Activated effector memory CD4-positive, alpha-beta T cell treated with anti-CD3 and anti-CD28 coated beads, Interleukin-2, amount 50 U/mL, for 16 hours (primary cell): ENCODE results near the gene TMEM184B.
A peak's percentile ranks its signal among the peaks of the same experiment; 100 is the strongest.

Experiments
- DNase-seq: peaks from one replicate; pipeline ENCODE4 v3.0.0-alpha.2; 2020

The TMEM184B gene

DNA sequence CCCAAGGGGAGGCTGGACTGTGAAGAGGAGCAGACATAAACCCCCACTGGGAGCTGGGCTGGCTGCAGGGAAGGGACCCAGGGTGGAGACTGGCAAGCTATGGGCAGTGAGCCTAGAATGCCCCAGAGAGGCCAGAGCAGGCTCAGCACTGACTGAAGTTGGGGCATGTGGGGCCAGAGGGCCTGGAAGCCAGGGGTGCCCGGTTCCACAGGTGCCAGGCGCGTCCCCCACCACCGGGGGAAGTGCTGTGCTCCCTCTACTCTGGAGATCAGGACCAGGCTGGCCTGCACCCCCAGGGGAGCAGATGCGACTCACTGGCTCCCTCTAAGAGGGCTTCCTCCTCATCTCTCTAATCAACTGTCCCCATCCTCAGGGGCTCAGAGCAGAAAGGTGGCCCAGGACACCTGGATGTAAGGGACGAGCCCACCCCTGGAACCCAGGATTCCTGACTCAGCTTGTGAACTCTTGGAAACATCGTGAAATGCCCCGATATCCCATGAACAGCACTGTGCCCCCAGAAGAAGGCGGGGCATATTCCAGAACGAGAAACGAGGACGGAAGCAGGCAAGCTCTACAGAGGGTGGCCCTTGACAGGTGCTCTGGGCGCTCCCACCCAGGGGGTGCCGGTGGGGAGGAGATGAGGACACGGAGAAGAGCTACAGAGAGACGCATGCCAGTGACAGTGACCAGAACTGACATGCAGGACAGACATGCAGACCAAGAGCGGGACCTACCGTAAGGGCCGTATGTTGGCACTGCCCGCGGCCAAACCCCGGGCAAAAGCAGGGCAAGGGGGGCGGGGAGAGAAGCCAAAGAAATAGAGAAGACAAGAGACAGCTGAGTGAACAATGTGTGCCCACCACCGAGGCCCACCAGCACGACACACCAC lies 50.7 kb downstream of the TMEM184B start:
- no peak for DNase-seq

DNA sequence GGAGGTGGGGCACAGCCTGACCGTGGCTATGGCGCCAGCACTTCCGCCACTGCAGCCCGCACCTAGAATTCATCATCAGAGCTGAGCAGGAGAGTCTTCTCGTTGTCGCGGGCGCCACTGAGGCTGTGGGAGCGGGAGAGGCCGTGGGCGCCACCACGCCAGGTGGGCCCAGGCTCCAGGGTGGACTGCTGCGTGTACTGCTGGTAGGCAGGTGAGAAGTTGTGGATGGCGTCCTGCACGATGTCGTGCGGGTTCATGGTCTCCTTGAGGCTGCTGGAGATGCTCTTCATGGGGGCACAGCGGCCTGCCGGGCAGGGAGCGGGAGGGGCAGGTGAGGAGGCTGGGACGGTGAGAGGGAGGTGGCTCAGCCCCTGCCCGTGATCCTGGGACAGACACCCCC lies 51.4 kb downstream of the TMEM184B start:
- no peak for DNase-seq

DNA sequence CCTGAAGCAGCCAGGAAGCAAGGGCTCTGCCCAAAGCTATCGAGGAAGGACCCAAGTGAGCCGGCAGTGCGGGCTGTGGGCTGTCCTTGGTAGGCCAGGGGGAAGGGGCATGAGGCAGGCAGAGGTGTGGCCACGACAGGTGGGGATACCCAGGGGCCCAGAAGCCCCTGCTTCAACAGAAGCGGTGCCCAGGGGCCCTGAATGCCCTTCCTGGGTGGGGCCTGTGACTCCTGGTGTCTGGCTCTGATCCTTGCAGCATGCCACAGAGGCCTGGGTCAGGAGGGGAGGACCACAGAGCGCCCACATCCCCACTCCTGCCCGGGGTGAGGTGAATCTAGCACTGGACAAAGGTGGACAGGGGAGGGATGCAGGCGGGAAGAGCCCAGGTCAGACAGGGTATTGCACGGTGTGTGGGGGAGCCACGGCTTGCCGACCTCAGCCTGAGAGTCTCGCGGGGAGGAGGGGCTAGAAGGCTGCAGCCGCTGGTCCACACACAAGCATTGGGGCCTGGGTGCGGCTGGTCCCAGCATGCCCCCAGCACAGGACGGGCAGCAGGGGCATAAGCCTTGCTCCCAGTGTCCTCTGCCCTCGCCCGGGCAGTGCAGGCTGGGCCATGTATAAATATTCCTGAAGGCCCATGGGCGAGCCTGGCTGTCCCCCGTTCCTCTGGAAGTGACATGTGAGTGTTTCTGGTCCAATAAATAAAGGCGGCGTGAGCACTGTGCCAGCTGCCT lies 52.0 kb downstream of the TMEM184B start:
- DNase-seq: no peak

DNA sequence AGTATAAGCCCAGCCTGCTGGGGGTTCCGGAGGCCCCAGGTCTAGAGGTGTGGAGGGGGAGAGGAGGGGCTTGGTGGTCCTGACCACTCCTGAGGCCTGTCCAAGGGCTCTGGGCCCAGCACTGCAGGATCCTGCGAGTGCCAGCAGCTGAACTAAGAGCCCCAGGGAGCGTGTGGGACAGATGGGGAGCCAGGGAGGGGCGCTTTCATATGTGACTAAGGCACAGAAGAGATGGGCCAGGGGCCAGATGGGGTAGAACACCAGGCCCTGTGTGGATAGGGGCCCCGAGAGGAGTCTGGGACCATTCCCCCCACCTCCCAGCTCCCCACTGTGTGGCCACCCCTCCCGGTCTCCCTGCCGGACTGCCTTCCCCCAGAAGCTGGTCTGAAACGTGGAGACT lies 52.6 kb downstream of the TMEM184B start:
- no peak for DNase-seq

DNA sequence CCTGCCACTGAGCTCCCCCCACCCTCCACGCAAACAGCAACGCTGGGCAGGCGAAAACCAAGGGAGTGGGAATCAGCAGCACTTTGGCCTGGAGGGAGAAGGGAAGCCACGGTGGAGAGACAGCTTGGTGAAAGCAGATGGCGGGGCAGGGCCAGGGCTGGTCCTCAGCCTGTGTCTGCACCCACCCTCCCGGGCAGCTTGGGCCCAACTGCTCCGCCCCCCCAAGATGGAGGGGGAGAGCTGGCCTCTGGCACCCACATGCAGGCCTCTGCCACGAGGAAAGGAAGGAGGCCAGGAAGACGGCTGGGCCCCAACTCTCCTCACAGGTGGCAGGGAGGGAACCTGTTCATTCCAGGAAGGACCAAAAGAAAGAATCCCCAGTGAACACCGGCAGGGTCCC lies 53.2 kb downstream of the TMEM184B start:
- no peak for DNase-seq

DNA sequence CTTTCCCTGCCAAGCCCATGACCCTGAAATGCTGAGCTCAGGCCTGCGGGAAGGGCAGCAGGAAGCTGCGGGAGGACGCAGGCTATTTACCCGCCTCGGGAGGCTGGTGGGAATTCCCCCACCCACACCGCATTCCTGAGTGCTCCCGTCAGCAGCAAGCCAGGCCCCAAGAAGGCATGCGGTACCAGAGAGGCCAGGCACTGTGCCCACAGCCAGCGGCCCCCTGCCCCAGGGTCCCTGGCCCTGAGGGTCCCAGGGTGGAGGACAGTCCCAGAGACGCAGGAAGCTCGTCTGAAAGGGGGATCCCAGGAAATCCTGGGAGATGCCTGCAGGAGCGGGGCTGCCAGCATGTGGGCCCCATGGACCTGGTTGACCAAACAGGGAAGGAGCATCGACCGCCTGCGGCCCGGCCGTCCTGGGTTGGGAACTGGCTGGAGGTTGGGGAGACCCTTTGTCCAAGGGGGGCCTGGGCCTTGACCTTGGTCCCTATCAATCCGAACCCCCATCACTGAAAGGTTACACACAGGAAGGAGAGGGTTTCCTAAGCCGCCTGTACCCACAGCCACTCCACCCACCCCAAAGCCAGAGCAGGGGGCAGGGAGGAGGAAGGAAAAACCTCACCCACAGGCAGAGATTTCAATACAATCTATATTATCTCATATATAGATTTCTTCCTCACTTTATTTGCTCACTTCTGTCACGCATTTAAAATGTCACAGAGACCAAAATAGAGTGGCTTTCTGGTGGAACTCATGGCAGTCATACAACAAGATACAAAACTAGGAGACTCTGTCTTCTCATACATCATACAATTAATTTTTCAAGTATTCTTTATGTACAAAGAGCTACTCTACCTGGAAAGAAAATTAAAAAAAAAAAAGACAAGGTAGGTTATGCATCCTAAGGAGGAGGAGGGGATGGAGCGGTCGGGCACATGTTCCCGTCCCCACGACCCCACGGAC lies 53.9 kb downstream of the TMEM184B start:
- peak; percentile 85 for DNase-seq

DNA sequence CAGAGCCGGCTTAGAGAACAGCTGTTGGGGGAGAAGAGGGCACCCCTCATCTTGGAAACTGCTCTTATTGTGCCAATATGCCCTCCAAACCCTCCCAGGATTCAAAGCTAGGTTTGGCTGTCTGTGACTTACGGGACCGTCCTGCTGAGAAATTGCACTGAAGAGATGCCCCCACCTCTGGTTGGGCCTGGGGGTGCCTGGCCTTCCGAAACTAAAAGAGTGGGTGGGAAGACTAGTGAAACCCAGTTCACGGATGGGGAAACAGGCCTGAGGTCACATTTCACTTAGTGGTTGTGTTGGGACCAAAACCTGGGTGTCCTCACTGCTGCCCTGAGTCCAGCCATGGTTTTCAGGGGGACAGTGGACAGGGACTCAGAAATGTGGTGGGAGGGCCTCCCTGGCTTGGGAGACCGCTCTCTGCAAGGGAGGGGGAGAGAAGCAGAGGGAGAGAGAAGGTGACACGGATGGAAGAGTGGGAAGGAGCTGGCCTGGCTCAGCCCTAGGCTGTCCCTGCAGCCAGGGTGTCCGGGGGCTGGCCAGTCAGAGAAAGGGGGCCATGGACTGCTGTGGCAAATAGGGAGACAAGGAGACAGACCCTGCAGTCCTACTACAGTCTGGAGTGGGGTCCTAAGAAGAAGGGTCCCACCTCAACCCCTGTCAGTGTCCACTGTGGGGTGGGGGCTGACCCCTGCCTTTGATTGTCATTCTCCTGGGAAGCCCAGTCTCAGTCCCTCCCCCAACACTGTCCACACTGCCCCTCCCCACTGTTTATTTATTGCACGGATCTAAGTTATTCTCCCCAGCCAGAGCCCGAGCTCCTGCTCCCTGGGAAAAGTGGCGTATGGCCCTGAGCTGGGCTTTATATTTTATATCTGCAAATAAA lies 57.4 kb downstream of the TMEM184B start:
- no peak for DNase-seq

DNA sequence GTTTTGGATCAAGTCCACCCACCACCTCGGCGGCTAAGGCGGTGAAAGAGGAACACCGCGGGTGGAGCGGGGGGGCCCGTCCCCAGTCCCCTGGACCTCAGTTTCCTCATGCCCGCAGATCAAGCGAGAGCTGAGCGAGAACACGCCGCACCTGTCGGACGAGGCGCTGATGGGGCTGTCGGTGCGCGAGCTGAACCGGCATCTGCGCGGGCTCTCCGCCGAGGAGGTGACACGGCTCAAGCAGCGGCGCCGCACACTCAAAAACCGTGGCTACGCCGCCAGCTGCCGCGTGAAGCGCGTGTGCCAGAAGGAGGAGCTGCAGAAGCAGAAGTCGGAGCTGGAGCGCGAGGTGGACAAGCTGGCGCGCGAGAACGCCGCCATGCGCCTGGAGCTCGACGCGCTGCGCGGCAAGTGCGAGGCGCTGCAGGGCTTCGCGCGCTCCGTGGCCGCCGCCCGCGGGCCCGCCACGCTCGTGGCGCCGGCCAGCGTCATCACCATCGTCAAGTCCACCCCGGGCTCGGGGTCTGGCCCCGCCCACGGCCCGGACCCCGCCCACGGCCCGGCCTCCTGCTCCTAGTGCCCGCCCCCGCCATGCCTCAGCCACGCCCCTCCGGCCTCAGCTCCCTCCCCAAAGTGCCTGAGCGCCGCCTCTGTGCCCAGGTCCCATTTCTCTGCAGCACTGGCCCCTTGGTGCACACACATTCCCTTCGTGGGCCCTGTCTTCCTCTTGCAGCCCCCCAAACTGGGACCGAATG lies 58.3 kb downstream of the TMEM184B start:
- DNase-seq: peak; percentile 89

DNA sequence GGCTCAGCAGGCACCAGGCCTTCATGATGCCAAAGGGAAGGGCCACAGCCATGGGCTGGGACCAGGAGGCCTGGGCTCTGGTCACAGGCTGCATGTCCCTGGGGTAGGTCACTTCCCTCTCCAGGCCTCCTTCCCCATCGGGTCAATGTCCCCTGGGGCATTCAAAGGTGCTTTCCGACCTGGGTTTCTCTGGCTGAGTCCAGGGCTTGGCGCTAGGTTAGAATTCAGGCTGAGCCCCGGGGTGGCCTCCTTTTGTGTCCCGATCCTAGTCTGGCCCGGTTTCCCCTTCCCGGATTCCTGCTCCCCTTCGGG lies 58.9 kb downstream of the TMEM184B start:
- DNase-seq: no peak

DNA sequence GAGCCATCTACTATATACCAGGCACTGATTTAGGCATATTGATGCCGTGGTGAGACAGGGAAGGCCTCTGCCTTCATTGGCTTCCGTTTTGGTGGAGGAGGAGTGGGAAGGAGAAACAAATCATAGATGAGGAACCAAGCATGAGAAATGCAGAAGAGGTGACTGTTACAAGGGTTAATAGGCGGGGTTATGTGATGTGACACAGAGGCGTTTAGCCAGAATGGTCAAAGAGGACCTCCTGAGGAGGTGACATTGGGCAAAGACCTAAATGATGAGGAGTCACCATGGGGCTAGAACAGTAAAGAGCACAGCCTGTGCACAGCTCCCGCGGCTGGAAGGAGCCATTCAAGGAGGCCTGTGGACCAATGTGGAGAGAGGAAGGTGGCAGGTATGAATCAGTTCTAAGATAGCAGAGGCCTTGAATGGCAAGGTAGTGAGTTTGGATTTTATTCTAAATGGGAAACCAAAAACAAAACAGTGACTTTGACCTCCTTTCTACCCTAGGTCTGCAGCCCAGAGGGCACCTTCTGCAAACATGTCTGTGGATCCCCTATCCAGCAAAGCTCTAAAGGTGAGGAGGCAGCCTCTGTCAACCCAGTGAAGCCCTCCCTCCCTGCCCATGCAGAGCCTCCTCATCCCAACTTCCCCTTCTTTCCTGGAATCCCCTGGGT lies 59.4 kb downstream of the TMEM184B start:
- DNase-seq: no peak

DNA sequence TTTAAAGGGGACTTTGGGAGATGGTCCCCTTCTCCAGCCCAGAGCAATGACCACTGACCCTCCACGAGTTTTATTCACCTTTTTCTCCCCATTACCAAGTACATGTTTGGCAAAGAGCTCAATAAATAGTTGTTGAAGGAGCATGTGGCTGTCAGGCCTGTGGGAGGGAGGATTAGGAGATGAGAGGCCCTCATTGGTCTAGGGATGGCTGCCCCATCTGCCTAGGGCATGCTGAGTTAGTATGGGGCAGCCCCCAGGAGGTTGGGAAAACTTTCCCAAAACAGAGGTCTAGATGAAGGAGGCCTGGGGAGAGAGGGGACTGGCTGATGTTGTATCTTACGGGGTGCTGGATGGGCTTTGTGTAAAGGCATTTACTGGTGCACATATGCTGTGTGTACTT lies 60.4 kb downstream of the TMEM184B start:
- no peak for DNase-seq

DNA sequence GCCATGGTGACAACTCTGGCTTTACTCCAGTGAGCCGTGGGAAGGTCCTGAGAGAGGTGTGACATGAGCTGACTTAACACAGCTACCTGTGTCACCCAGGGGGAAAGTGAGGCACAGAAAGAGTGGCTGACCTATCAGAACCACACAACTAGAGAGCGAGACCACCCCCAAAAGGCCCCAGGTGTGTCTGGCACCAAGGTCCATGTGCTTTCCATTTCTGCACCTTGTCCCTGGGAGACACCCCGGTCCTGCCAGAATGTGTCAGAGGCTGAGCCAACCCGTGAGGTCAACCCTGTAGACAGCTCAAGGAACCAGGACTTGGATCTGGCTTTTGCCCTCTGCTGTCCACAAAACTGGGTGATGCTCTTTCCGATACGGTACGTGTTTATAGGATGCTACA lies 61.3 kb downstream of the TMEM184B start:
- no peak for DNase-seq

DNA sequence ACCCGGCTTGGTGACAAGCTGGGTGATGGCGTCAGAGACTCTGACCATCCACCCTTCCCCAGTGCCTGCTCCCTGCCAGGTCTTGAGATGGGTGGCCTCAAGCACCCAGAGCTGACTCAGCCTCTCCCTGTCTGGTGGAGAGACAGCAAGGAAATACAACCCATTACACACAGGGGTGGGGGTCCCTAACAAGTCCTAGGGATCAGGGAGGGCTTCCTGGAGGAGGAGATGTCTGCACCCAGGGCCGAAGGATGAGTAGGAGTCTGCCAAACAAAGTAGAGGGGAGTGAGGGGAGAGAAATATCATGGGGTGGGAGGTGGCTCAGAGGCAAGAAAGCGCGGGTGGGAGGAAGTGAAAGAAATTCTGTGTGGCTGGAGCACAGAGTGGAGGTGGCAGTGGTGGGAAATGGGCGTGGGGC lies 64.2 kb downstream of the TMEM184B start:
- no peak for DNase-seq

DNA sequence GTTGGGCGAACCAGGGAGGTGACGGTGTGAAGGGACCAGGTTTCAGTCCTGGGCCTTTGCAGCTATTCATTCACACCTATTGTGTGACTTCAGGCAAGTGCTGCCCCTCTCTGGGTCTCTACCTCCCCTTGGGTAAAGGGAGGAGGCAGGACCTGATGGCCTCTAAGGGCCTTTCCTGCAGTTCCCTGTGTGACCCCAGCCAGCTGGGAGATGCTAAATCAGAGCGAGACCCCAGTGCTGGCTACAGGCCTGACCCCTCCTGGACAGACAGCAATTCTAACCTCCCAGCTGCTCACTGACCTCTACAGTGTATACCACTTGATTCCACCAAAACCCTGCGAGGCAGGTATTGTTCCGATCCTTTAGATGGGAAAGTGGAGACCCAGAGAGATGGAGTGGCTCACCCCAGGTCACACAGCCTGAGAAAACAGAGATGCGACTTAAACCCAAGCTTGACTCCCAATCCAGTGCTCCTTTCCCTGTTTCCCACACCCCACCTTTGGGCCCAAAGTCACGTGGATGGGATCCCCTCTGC lies 64.8 kb downstream of the TMEM184B start:
- DNase-seq: no peak

DNA sequence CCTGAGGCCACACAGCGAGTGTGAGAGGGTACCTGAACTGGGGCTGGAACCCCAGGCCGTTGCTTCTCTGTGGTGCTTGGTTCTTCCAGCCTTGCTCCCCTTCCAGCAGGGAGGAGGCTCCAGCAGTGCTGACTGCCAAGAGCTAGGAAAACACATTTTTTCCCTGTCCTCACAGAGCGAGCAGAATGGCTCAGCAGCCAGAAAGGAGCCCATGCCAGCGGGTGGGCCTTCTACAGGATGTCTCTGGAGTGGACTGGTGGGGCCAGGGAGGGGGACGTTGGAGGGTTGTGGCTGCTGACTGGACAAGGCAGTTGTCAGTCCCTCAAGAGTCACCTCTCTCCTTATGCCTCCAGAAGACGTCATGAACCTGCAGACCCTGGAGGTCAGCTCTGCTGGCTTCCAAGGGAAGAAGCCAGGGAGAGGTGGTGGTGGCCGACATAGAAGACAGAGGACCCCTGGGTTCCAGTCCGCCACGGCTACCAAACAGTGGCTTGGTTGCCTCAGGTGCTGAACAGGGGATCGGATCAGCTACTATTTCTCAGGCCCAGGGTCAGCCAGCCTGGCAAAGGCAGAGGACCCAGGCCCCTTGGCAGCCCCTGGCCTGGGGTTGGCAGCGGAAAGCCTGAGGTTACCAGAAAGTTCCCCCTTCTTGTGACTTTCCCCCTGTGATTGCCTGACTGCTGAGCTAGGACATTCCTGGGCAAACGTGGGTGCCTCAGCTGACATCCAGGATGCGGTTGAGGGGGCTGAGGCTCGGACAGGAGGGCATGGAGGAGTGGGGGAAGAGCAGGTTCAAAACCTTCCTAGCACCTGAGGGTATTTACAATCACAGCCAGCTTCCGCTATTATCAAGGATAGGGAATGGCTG lies 67.3 kb downstream of the TMEM184B start:
- no peak for DNase-seq

DNA sequence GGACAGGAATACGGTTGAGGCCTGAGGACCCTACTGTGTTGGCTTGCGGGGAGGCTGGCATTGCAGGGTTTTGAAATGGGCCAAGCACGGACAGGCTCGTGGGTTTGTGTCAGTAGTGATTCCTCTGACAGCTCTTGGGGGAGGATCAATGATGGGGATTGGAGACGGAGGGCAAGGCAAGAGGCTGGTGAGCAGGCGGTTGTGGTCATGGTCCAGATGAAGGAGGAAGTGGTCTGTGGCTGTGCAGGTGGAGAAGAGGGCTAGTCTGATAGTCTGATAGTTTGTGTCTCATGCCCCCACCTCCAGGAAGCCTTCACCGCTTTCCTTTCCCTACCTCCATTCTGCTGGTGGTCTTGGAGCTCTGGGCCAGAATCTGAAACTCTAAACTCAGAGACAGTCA lies 68.0 kb downstream of the TMEM184B start:
- DNase-seq: no peak

DNA sequence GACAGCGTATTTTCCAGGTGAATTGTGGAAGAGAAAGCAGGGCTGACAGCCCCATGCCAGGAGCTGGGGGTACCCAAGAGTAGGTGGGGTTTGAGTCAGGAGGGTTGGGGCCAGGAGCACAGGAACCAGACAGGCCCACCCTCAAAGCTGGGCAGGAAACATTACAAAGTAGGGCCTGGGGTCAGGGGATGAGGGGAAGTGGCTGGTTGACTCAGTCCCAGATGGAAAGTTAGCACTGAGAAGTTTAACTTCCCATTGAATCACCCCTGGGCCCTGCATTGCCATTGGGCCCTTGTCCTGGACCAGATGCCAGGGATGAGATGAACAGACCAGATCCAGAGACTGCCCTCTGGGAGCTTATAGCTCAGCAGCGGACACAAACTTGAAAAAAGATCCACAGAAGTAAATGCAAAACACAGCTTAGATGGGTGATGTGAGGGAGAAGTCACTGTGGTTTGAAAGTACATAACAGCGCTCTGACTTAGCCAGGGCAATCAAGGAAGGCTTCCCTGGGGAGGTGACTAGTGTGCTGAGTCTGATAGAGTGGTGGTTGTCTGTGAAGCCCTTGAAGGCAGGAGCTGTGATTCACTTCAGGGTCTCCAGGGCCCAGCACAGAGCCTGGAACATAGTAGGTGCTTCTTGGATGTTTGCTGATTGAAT lies 68.8 kb downstream of the TMEM184B start:
- DNase-seq: no peak

DNA sequence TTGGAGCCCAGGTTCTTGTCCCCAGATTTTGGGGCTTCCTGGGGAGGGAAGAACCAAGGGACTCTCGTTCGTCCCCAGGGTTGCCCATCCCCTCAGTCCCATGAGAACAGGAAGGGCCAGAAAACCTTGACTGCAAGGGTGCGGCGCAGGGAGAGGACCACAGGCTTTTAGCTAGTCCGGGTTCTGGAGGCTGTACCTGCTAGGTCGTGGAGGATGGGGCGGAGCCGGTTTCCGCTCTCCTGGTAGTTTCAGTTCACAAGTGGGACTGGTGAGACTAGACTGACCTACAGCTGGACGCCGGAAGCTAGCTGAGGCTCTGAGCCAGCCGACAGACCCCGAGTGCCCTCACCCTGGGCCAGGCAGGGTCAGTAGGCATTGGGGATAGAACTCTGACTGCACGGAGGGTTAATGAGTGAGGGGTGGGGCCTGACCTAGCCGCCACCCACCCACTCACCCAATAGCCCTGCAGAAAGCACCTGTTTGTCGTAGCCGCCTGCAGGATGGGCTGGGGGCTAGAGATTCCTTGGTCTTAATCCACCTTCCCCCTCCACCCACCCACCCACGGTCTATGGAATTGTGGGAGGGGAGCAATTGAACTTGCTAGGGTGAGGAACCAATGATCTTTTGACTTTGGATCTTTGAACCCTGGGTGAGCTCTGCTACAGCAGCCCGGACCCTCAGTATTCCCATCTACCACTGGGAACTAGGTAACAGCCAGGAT lies 69.6 kb downstream of the TMEM184B start:
- peak; percentile 80 for DNase-seq
